ENCODE results near the gene TMEM115.

The TMEM115 gene

GRCh38 chr3:50396502-50396901 lies 37.2 kb upstream of the TMEM115 start:
- H3K4me3 ChIP-seq (ENCODE audit: low read depth in 1 of 2, low read length in 1 of 2): no peak overlapping the region
- no peak for TF ChIP-seq CTCF (IDR thresholded peaks at IDR 0.05)
- H3K27ac ChIP-seq: no peak overlapping the region
- no peaks in the 10 kb centered on the region for H3K9me3 ChIP-seq
- H3K4me1 ChIP-seq (ENCODE audit: control insufficient read depth in 1 of 2, insufficient read depth in 1 of 2, low read depth in 1 of 2, low read length in 1 of 2): no peaks in the 10 kb centered on the region
- H3K36me3 ChIP-seq: no peaks in the 10 kb centered on the region
- H3K27me3 ChIP-seq: no peaks in the 10 kb centered on the region

GRCh38 chr3:50395070-50395860 lies 35.9 kb upstream of the TMEM115 start:
- Histone ChIP-seq H3K27ac (no peak overlapping the region), H3K4me3 (ENCODE audit: low read depth in 1 of 2, low read length in 1 of 2) (no peak overlapping the region), H3K36me3 (no peaks in the 10 kb centered on the region), H3K9me3 (no peaks in the 10 kb centered on the region), H3K27me3 (no peaks in the 10 kb centered on the region), H3K4me1 (ENCODE audit: control insufficient read depth in 1 of 2, insufficient read depth in 1 of 2, low read depth in 1 of 2, low read length in 1 of 2) (no peaks in the 10 kb centered on the region)
- no peak for TF ChIP-seq CTCF (IDR thresholded peaks at IDR 0.05)

GRCh38 chr3:50393061-50393460 lies 33.7 kb upstream of the TMEM115 start:
- H3K4me1 ChIP-seq (ENCODE audit: control insufficient read depth in 1 of 2, insufficient read depth in 1 of 2, low read depth in 1 of 2, low read length in 1 of 2): no peaks in the 10 kb centered on the region
- no peaks in the 10 kb centered on the region for H3K27me3 ChIP-seq
- no peaks in the 10 kb centered on the region for H3K36me3 ChIP-seq
- no peaks in the 10 kb centered on the region for H3K9me3 ChIP-seq
- TF ChIP-seq CTCF (IDR thresholded peaks at IDR 0.05): no peak
- no peak overlapping the region for H3K27ac ChIP-seq
- no peak overlapping the region for H3K4me3 ChIP-seq (ENCODE audit: low read depth in 1 of 2, low read length in 1 of 2)

GRCh38 chr3:50392101-50392715 lies 32.9 kb upstream of the TMEM115 start:
- no peak for TF ChIP-seq CTCF (IDR thresholded peaks at IDR 0.05)
- Histone ChIP-seq H3K36me3 (no peaks in the 10 kb centered on the region), H3K4me3 (ENCODE audit: low read depth in 1 of 2, low read length in 1 of 2) (no peak overlapping the region), H3K27ac (no peak overlapping the region), H3K27me3 (no peaks in the 10 kb centered on the region), H3K9me3 (no peaks in the 10 kb centered on the region), H3K4me1 (ENCODE audit: control insufficient read depth in 1 of 2, insufficient read depth in 1 of 2, low read depth in 1 of 2, low read length in 1 of 2) (no peaks in the 10 kb centered on the region)

- H3K27ac ChIP-seq: no peak overlapping the region
- no peaks in the 10 kb centered on the region for H3K4me1 ChIP-seq (ENCODE audit: control insufficient read depth in 1 of 2, insufficient read depth in 1 of 2, low read depth in 1 of 2, low read length in 1 of 2)
- H3K36me3 ChIP-seq: no peaks in the 10 kb centered on the region
- no peak for TF ChIP-seq CTCF (IDR thresholded peaks at IDR 0.05)
- no peaks in the 10 kb centered on the region for H3K9me3 ChIP-seq
- H3K4me3 ChIP-seq (ENCODE audit: low read depth in 1 of 2, low read length in 1 of 2): no peak overlapping the region
- peaks cover 3% of the 10 kb centered on the region for H3K27me3 ChIP-seq
These were observed 31.3 kb upstream of the TMEM115 start for GRCh38 chr3:50390508-50391224.

All from neutrophil (primary cell).